Stimulated activated CD4-positive, alpha-beta T cell treated with anti-CD3 and anti-CD28 coated beads, Interleukin-2, amount 100 ng/mL, for 24 hours (primary cell): ENCODE results near the gene NFASC.

Experiments
- DNase-seq, 2 donors: peaks; one replicate each; pipeline ENCODE4 v3.0.0-alpha.2; 2020

Gene NFASC

DNA sequence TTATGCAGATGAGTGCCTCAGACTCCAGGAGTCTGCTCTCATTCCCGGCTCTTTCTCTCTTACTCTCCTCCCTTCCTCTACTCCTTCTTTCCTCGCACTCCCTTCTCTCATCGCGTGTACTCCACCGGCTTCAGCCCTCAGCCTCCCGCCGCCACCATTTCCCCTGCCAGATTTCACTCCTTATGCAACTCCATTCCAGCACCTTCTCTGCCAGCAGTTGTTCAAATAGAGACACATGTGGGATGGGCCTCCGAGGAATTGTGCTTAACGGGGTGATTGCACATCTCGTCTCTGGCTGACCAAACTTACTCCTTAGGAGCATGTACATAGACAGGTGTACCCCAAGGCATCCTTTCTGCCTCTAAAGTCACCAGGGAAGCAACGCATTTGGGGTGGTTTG is 174.5 kb downstream of the NFASC start:
- DNase-seq = no peak

GRCh38 chr1:205046870-205047269 is 176.2 kb downstream of the NFASC start:
- DNase-seq = no peak

DNA sequence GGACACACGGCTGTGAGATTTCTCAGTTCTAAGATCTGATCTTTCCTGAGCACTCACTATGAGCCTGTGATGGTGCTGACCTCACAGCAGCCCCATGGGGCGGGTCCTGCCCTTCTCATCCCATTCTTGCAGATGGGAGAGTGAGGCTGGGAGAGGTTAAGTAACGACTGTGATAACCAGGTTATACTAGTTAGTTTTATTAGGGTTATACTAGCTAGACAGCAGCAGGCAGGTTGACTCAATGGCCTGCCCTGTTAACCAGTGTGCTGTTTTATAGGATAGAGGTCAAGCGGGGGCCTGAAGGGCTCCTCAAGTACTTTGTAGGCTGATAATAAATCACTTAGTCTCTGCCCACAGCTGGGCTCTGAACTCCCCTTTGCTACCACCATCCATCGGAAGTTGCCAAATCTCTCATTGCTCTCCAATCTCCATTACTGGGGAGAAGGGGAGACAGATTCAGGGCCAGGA is 177.1 kb downstream of the NFASC start:
- no peak for DNase-seq

DNA sequence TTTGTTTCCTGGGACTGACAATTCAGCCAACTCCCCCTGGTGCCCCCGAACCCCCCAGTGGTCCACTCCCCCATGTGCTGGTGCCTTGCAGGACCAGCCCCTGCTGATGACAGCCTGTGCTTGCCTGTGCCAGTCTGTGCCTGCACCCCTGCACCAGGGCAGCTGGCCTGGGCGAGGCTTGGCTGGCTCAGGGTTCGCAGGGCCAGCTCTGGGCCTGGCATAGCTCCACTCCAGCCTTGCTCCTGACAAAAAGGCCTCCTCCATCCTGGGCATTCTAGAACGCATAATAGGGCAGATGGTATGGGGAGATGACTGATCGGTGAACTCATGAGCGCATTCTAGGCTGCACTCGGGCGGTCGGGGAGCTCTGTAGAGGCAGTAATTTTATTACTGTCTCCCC is 177.7 kb downstream of the NFASC start:
- DNase-seq = no peak

DNA sequence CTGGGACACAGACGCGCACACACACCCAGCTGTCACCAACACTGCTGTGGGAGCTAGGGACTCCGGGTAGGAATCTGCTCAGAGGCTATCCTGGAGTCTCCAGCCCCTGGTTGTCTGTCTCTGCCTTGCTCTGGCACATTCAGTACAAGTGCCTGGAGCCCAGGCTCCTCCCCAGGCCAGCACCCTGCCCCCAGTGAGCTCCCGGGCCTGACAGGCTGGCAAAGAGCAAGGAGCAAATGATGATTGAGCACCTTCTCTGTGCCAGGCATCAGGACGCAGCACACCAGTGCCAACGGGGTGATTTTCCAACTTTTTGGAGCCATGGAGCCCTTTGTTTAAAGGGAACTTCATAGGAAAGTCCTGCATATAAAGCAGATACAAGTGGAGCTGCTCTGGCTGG is 178.8 kb downstream of the NFASC start:
- no peak for DNase-seq

- DNase-seq = no peak
Measured at GRCh38 chr1:205052690-205053089, 182.0 kb downstream of the NFASC start.

GRCh38 chr1:205053296-205053695 is 182.6 kb downstream of the NFASC start:
- no peak for DNase-seq

DNA sequence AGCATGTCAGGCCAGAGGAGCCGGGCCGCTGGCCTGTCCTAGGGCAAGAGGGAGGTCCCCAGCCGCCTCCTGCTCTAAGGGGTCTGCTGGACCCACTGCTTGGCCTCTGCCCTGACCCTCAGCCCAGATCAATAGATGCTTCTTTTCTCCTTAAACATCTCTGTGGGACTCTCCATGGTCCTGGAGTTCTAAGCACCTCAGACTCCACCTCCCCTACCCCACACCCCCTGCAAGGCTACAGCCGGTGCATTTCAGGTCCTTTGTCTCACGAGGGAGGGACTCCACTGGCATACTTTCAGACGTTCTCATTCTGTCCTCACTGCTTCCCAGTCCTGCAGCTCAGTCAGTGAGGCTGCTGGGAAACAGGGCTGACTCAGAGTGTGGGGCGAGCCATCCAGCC is 183.4 kb downstream of the NFASC start:
- no peak for DNase-seq

DNA sequence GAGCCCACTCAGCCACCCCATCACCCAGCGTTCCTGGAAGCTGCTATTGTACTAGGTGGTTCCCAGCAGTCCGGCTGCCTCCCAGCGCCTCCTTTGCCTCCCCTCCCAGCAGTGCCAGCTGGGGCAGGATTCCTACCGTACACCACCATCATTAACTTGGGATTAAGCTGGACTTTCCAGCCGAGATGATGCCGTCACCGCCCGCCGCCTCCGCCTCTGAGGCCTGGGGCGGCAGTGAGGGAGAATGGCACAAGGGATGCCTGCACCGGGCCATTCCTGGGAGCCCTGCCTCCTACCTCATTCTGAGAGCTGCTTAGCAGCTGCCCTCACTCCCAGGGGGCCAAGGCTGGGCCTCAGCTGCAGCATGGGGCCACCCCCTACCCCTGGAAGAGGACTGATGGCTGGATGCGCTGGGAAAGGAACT is 185.5 kb downstream of the NFASC start:
- DNase-seq = no peak

DNA sequence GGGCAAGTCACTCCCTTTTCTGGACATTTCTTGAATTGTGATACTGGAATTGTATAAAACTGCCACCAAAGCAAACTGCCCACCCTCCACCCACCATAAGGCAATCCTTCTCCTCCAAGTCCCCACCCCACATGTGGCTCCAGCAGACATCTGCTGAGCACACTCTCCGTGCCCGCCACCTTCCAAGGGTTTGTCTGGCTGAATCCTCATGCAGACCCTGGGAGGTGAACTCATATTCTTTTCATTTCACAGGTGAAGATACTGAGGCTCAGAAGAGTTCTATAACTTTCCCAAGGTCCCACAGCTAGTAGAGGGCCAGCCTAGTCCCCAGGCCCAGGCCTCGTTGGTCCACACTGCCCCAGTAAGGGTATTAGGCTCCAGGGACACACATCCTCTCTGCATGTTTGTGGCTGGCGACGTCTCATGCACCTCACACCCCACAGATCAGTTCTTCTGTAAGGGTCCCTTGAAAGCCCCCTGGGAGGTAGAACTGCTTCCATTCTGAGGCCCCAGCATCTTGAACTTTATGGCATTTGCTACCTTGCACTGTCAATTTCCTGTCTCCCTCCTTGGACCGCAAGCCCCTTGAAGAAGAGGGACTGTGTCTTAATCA is 186.4 kb downstream of the NFASC start:
- DNase-seq = no peak

DNA sequence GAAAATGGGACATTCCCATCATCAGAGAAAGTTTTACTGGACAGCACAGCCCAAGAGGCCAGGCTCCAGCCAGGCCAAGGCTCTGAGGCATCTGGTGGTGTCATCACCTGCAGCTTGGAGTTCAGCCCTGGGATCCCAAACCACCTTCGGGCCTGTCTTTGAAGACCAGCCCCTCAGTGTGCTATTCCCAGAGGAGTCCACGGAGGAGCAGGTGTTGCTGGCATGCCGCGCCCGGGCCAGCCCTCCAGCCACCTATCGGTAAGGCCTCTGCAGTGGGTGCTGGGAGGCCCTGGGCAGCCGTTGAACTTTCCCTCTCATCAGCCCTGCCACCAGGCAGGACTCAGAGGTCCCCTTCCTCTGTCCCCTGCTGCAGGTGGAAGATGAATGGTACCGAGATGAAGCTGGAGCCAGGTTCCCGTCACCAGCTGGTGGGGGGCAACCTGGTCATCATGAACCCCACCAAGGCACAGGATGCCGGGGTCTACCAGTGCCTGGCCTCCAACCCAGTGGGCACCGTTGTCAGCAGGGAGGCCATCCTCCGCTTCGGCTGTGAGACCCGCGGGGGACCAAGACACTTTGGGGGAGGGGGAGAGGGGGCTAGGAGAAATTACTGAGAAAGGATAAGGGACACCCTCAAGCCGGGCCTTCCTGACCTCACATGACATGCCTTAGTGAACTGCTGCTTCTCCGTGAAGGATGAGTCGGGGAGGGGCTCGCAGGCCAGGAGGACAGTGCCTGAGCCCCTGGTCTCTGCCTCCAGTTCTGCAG is 187.3 kb downstream of the NFASC start:
- no peak for DNase-seq

DNA sequence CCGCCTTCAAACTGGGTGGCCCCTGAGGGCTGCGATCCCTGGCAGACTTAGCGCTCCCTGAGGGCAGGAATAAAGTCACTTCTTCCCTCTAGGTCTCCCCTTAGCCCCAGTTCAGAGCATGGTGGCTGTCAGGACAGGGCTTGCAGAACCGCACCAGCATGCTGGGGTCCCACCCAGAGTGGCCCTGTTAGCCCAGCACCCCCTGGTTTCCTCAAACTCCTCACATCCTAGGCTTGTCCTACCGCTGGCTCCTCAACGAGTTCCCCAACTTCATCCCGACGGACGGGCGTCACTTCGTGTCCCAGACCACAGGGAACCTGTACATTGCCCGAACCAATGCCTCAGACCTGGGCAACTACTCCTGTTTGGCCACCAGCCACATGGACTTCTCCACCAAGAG is 188.2 kb downstream of the NFASC start:
- DNase-seq = no peak

GRCh38 chr1:205059660-205060059 is 189.0 kb downstream of the NFASC start:
- DNase-seq = no peak

GRCh38 chr1:205060746-205061145 is 190.1 kb downstream of the NFASC start:
- DNase-seq = no peak

DNA sequence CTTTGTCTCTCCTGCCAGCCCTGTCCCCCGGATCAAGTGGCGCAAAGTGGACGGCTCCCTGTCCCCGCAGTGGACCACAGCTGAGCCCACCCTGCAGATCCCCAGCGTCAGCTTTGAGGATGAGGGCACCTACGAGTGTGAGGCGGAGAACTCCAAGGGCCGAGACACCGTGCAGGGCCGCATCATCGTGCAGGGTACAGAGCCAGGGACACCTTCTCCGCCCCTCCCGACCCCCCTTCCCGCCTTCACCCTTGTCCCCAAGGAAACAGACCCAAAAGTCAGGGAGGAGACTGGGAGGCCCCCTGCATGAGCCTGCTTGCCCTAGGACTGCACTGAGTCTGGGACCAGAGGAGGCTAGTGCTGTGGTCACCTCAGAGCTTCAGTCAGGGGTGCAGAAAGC is 190.6 kb downstream of the NFASC start:
- no peak for DNase-seq

DNA sequence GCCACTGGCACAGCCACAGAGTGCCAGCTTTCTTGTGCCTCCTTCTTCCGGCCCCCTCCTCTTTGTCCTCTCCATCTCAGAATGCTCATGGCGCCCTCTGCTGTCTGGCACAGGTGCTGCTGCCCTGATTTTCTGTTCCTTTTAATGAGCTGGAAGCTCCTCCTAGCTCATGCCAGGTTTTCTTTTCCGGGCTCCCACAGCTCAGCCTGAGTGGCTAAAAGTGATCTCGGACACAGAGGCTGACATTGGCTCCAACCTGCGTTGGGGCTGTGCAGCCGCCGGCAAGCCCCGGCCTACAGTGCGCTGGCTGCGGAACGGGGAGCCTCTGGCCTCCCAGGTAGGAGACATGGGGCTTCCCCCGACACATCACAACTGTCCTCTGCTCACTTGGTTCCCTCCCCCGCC is 191.0 kb downstream of the NFASC start:
- peak; percentile 74 to 83 for DNase-seq

DNA sequence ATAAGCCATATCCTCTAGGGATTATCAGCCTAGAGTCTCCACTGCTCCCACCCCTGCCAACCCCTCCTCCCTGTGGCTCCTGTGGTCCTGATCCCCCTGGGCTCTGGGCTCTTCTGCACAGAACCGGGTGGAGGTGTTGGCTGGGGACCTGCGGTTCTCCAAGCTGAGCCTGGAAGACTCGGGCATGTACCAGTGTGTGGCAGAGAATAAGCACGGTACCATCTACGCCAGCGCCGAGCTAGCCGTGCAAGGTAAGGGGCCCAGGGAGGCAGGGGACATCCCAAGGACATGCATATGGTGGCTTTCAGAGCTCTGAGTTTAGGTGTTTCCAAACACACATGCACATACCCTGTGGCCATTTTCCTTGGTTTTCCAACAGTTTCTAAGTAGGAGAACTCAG is 191.7 kb downstream of the NFASC start:
- no peak for DNase-seq

DNA sequence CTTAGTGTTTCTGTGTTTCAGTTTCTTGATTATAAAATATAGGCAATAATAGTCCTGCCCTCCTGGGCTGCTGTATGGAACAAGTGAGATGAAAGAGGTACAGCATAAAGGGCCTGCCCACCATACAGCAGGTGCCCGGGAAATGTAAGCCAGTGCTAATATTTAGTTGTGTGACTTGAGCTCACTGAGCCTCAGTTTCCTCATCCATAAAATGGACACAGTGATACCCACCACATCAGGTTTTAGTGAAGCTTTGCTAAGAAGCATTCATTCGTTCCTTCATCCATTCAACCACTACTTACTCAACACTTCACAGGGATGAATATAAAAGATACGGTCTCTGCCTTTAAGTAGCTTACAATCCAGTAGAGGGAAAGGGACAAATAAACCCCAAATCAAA is 192.2 kb downstream of the NFASC start:
- no peak for DNase-seq

- no peak for DNase-seq
Measured at GRCh38 chr1:205064301-205064700, 193.6 kb downstream of the NFASC start.

DNA sequence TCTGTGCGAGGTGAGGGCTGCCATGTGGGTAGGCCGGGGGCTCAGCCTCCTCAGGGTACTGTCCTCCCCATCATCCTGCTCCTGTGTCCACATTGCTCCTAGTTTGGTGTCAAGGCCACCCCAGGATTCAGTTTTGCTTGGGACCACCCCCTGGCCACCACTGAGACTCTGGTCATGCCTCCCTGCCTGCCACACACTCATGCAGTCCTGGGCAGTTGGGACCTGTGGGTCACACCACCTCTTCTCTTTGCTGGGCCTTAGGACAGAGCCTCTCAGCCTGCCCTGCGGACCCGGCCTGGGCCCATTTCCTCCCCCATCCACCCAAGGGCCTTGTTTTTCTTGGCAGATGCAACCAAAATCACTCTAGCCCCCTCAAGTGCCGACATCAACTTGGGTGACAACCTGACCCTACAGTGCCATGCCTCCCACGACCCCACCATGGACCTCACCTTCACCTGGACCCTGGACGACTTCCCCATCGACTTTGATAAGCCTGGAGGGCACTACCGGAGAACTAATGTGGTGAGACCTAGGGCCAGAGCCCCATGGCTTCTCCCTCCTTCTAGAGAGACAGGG is 194.2 kb downstream of the NFASC start:
- no peak for DNase-seq

DNA sequence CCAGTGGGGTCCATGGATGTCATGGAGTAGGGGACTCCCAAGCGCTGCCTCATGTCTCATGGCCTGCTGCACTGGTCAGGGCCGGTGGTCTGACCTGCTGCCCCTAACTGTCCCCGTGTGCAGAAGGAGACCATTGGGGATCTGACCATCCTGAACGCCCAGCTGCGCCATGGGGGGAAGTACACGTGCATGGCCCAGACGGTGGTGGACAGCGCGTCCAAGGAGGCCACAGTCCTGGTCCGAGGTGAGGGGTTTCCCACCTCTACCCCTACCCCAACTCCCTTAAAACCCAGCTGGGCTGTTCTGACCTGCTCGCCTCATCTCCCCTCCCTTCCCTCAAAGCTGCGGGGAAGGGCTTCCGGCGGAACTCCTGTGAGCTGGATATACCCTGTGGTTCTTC is 195.0 kb downstream of the NFASC start:
- no peak for DNase-seq

DNA sequence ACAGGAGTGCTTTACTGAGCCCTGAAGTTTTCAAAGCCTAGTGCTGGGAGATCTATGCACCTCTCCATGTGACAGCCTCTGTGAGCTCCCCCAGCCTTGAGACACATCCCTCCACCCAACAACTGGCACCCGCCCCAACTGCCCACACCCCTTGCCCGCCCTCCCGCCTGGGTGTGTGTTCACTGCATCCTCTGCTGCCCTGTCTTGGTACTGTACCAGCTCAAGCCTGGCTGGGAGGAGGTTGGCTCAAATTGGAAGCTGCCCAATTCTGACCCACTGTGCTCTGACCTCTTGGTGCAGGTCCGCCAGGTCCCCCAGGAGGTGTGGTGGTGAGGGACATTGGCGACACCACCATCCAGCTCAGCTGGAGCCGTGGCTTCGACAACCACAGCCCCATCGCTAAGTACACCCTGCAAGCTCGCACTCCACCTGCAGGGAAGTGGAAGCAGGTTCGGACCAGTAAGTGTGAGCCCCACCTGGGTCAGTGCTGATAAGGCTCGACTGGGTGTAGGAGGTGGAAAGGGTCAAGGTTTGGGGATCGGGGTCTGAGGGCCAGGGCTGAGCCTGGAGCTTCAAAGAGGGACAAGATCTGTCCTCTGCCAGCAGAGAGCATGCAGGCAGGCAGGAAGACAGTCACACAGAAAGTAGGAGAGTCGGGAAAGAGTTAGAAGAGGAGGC is 195.6 kb downstream of the NFASC start:
- no peak for DNase-seq

- no peak for DNase-seq
Measured at GRCh38 chr1:205067031-205067430, 196.4 kb downstream of the NFASC start.

- DNase-seq = no peak
Measured at GRCh38 chr1:205068001-205068400, 197.3 kb downstream of the NFASC start.
